ENCODE results near the gene MUC7.
"Not testable (repeated sequence)": the region's sequence is repeated elsewhere in the genome, so short reads cannot be mapped to it uniquely, and the experiment has no call there.

Gene MUC7

GRCh38 chr4:70471897-70472296 is at the start of gene MUC7:
TSS of gene MUC7 (plus strand) at chr4:70472197. CDS start at chr4:70474022, 1,825 bp downstream.
- no peak for DNase-seq

DNA sequence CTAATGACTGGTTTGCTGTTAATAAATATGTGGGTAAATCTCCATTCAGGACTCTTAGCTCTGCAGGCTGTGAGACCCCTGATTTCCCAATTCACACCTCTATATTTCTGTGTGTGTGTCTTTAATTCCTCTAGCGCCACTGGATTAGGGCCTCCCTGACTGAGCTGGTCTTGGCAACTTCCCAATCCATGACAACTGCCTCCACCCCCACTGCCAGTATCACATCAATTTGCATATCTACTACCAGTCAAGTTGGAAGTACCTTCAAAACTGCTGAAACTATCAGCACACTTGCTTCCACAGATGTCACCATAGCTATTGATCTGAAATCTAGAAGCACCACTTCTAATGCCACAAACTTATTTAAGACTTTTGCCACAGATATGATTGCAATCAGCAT is 46.7 kb upstream of the MUC7 start:
- no peak for DNase-seq

DNA sequence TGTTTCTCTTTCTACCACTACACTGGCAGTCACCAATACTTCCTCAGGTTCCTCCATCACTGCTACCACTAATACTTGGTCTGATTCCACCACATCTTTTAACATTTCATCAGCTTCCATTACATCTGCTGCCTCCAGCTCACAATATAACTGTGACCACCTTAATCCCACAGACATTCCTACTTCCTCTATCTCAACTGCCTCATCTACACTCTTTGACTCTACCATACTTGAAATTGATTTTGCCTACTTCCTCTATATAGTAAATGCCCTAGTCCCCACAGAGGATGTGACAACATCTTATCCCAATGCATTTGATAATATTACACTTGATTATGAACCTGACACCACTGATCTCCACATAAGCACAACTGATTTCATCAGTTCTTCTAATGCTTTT is 45.2 kb upstream of the MUC7 start:
- DNase-seq: no peak

- DNase-seq: no peak
Measured at GRCh38 chr4:70437197-70437596, 34.8 kb upstream of the MUC7 start.

GRCh38 chr4:70442474-70442873 is 29.5 kb upstream of the MUC7 start:
- DNase-seq: no peak

GRCh38 chr4:70443329-70443728 is 28.7 kb upstream of the MUC7 start:
- DNase-seq: no peak

- no peak for DNase-seq
Measured at GRCh38 chr4:70449220-70449619, 22.8 kb upstream of the MUC7 start.

DNA sequence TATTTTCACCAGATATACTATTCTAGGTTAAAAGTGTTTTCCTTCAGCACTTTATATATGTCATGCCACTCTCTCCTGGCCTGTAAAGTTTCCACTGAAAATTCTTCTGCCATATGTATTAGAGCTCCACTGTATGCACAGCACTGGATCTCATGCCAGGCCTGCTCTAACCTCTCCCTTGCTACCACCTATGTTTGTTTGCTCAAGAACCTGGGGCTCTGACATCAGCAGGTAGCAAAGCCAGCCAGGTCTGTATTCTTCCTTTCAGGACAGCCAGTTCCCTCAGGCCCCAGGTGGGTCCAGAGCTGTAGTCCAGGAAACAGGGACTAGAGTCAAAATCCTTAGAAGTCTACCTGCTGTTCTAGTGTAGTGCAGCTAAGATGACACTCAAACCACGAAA is 19.1 kb upstream of the MUC7 start:
- no peak for DNase-seq

DNA sequence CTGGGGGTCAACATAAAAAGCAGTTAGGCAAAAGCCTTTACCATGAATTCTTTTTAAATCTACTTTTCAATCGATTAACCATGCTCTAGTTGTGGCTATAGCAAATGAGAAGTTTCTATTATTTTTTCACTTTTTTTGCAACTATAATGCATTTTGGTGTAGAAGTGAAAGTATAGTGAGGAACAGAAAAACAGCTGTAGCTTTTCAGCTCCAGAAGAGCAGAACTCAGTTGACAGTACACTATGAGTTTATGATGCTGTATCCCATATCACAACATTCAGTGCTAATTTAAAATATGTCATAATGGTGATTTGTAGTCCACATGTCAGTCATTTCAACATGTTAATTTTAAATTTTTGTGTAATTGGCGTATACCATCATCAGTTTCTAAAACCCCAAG is 8.7 kb upstream of the MUC7 start:
- DNase-seq: no peak

DNA sequence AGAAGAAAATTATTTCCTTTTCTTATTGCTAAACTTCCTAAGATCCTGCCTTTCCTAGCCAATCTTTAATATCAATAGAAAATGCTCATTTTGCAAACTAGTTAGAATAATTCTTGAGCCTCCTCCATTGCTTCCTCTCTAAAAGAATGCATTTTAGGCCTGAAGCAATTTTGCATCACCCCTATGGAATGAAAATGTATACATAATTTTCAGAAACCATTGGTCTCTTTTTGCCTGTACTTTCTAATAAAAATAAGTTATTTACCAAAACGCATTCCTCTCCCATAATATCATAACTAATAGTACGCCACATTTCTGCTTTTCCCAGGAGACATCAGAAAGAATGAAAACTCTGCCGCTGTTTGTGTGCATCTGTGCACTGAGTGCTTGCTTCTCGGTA is 1.7 kb downstream of the MUC7 start:
- DNase-seq: no peak

DNA sequence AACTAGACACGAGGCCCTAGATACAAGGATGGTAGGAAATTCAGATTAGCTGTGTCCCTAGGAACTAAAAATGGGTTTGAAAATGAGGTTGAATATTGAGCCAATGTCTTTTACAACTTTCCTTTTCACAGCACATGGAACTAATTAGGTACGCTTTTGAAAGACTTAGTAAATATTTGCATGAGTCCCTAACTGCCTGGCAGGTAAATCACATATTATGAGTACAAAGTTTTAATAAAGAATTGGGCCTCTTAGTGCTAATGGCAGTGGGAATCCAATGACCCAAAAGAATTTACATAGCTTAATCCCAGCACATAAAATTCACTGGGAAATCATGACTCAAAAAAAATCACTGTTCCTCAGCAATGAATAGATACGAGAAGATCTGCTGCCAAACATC is 16.8 kb downstream of the MUC7 start:
- DNase-seq: no peak

GRCh38 chr4:70496231-70496630 is 24.2 kb downstream of the MUC7 start:
- no peak for DNase-seq

- not testable (repeated sequence) for DNase-seq
Measured at GRCh38 chr4:70501838-70502237, 29.8 kb downstream of the MUC7 start.

DNA sequence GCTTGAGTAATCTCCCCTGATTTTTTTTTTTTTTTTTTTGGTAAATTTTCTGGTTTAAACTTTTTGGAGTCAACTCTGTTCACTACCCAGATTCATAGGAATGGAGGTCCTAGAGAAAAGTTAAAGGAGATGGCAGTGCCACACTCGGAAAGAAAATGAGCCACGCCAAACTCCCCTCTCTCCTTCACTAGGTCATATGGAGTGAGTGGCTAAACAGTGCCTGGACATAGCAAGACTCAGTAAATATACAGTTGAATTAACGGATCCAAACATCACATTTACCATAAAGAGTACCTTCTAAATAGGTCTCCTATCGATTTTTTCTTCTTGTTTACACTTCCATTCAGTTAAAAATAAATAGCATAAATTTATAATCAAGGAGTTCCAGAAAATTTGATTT is 32.7 kb downstream of the MUC7 start:
- DNase-seq: no peak

- DNase-seq: no peak
Measured at GRCh38 chr4:70505151-70505748, 33.3 kb downstream of the MUC7 start.

GRCh38 chr4:70508801-70509200 is 36.8 kb downstream of the MUC7 start:
- no peak for DNase-seq

GRCh38 chr4:70511365-70511764 is 39.4 kb downstream of the MUC7 start:
- DNase-seq: no peak

- no peak for DNase-seq
Measured at GRCh38 chr4:70515367-70516250, 43.6 kb downstream of the MUC7 start.

DNA sequence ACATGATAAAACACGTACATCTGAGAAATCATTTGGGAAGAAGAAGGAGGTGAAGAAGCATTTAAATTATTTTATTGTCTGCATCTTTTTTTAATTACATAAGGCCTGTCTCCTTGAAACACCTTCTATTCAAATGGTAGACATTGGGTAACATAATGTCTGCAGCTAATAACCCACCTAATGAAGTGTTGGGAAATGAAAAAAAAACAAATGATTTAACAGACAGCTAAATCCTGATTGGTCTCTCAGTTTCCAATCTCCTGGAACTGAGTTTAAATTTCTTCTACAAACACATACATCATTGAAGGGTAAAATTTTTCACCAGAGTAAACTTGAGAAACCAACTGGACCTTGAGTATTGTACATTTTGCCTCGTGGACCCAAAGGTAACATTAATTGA is 46.3 kb downstream of the MUC7 start, which contains the start of gene AMTN:
Gene AMTN (plus strand): TSS at position 301 of the 400 bp plus-strand sequence. CDS start 209 bp downstream, outside the sequence.
- no peak for DNase-seq

GRCh38 chr4:70518716-70519115 is 46.7 kb downstream of the MUC7 start:
- DNase-seq: no peak

DNA sequence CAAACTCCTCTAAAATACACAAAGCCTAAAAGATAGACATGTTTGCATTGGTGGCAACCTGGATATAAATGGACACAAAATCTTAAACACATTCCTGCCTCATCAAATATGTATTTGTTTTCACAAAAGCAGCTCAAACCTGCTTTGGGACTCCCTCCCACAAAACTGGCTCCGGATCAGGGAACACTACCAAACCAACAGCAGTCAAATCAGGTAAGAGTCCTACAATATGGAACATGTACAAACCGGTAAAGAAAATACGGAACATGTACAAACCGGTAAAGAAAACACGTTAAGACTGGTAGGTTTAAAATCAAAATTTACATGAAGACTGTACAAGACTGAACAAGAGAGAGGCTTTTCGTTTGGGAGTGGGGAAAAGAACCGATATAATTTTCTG is 50.6 kb downstream of the MUC7 start:
- DNase-seq: no peak

GRCh38 chr4:70530997-70531396 is 59.0 kb downstream of the MUC7 start:
- DNase-seq: no peak

DNA sequence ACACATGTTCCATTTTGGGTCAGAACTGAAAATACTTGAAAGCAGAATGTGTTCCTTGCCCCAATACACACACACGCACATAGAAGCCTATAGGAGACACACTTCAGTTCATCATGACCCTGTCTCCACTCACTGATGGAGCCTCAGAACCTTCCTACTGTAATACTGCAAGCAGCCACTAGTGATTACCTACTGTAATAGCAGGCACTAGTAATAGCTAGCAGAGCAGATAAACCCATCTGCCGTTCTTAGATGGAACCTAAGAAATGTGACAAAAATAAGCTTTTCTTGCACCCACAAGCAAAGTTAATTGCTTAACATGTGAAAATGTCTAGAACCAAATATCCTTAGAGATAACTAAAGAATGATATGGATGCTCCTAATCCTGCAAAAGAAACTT is 60.0 kb downstream of the MUC7 start:
- DNase-seq: no peak
